Ovary (tissue), 9 donors: ENCODE results near the gene TIMM22. TPM values are rescaled to one million over a fixed set of nuclear protein-coding genes. Genes with fewer than 3 reads are reported as not detected.

ENCODE experiments used
- DNase-seq, 5 donors: peaks; one replicate each; pipeline ENCODE4 v3.0.0-alpha.2; 2019 to 2020
- H3K27ac ChIP-seq, 2 donors: fragments of 200-600 bp; one replicate each; pipeline versions ENCODE4 v1.5.1 to v1.8.0; 2019 to 2022
- H3K27me3 ChIP-seq: fragments of 200-600 bp; one replicate; pipeline ENCODE4 v1.8.0; 2022
- H3K36me3 ChIP-seq: fragments of 200-600 bp; sonication (generic); one replicate; pipeline ENCODE4 v1.5.1; 2019
- H3K4me1 ChIP-seq: one replicate; pipeline ENCODE4 v1.8.1; 2013; ENCODE audit warnings: mild to moderate bottlenecking, moderate library complexity; ENCODE audit not compliant: insufficient read depth
- H3K4me3 ChIP-seq: fragments of 200-600 bp; sonication (generic); one replicate; pipeline ENCODE4 v1.5.1; 2017
- H3K9me3 ChIP-seq, 2 donors: fragments of 200-600 bp in 1 of 2; sonication (generic) in 1 of 2; one replicate each; pipeline versions ENCODE4 v1.5.1 to v1.8.1; 2013 to 2019; ENCODE audit warnings: mild to moderate bottlenecking in 1 of 2, moderate library complexity in 1 of 2
- CTCF ChIP-seq, 3 donors: fragments of 450-650 bp in 2 of 3; fragments of 200-600 bp in 1 of 3; IDR thresholded peaks; one replicate each; pipeline versions ENCODE4 v1.5.1 to v1.8.0; 2016 to 2022; ENCODE audit warnings: antibody characterized with exemption in 3 of 3, mild to moderate bottlenecking in 1 of 3
- EP300 ChIP-seq: sonication (generic); formaldehyde crosslinking; IDR thresholded peaks from one replicate; pipeline ENCODE4 v1.6.1; 2017; ENCODE audit warnings: antibody characterized with exemption
- POLR2A ChIP-seq: fragments of 450-650 bp; IDR thresholded peaks from one replicate; pipeline ENCODE4 v1.6.1; 2017; ENCODE audit warnings: antibody characterized with exemption, mild to moderate bottlenecking, moderate library complexity
- WGBS, 3 donors: extraction: QIAGEN DNeasy Blood & Tissue Kit in 1 of 3; methylation state at CpG; one replicate each; pipeline versions ENCODE4 v1.1.5 to v1.1.7; 2013 to 2017; 5-methylcytosine and 5-hydroxymethylcytosine counted together
- intact Hi-C, 4 donors: fragments of 100-400 bp; cut with DNase I; formaldehyde crosslinking; loops; one replicate each; pipeline versions ENCODE4 v1.11.0 to v1.15.1; 2022 to 2023
- polyA plus RNA-seq, 2 donors: library from polyadenylated mRNA; stranded (reverse); fragments of 200-250 nt in 1 of 2; fragments of 350-450 nt in 1 of 2; fragmentation: Illumina TruSeq in 1 of 2; extraction: RNeasy Lipid Tissue Mini Kit (QIAGEN cat#74804) in 1 of 2; gene quantifications; one replicate each; pipeline ENCODE4 v1.2.3, GENCODE V29; 2013 to 2014
- total RNA-seq, 7 donors: library from RNA; depleted of rRNA in 2 of 7; stranded (reverse); fragments of >200 nt in 2 of 7; fragmentation: NEBNext Ultra II Directional in 3 of 7; extraction: Animal tissue kit (Norgen Biotek cat#: 25700) in 3 of 7; gene quantifications; one replicate each; pipeline versions ENCODE4 v1.1.0 to v1.2.4, GENCODE V29; 2016 to 2023
- donor health status: DM: no; HTN: no; CAD: no; lungs with moderate emphysema.
- donor health status: DM: no; HTN: no; CAD: no.
- donor health status: Bipolar disorder and iron deficiency.
- donor health status: DM: yes; HTN: yes; CAD: no.
- donor health status: DM: no; HTN: no; CAD: no.
- donor health status: DM: yes; HTN: yes; CAD: no.

Gene TIMM22
- total and polyA plus RNA-seq, 9 donors, result 7.9 to 15.1 (median 11.3) TPM

- no peak for DNase-seq
- 87 to 90% (median 87%) methylated on average over 29 to 30 of the region's 30 CpGs for WGBS, 3 donors
- Histone ChIP-seq H3K27ac (no peak overlapping the region), H3K4me3 (no peak overlapping the region), H3K27me3 (no peaks in the 10 kb centered on the region), H3K9me3 (no peaks in the 10 kb centered on the region), H3K4me1 (peaks cover 2% of the 10 kb centered on the region), H3K36me3 (no peaks in the 10 kb centered on the region)
- intact Hi-C loops, result no loop called here
- TF ChIP-seq POLR2A (no peak), CTCF (IDR thresholded peaks at IDR 0.05) (no peak), EP300 (no peak)
Observed at GRCh38 chr17:1025733-1026598, 29.0 kb downstream of the TIMM22 start.

- no peaks in the 10 kb centered on the region for H3K27me3 ChIP-seq
- WGBS, 3 donors, result 91 to 94% (median 92%) methylated on average over 9 to 10 of the region's 10 CpGs
- no peak for DNase-seq
- intact Hi-C loops, result no loop called here
- H3K36me3 ChIP-seq, result no peaks in the 10 kb centered on the region
- H3K27ac ChIP-seq, result no peak overlapping the region
- TF ChIP-seq EP300, result no peak
- TF ChIP-seq CTCF (IDR thresholded peaks at IDR 0.05), result no peak
- no peak for TF ChIP-seq POLR2A
- peaks cover 3% of the 10 kb centered on the region for H3K4me1 ChIP-seq
- no peak overlapping the region for H3K4me3 ChIP-seq
- no peaks in the 10 kb centered on the region for H3K9me3 ChIP-seq
Observed at GRCh38 chr17:1026599-1026975, 29.7 kb downstream of the TIMM22 start.

GRCh38 chr17:1027044-1027443 lies 30.1 kb downstream of the TIMM22 start:
- H3K36me3 ChIP-seq, result no peaks in the 10 kb centered on the region
- H3K4me3 ChIP-seq, result no peak overlapping the region
- DNase-seq, result no peak
- no peak overlapping the region for H3K27ac ChIP-seq
- H3K4me1 ChIP-seq, result peaks cover 3% of the 10 kb centered on the region
- WGBS, 3 donors, result 78 to 89% (median 85%) methylated on average over 8 to 9 of the region's 9 CpGs
- H3K9me3 ChIP-seq, result no peaks in the 10 kb centered on the region
- TF ChIP-seq POLR2A (no peak), CTCF (IDR thresholded peaks at IDR 0.05) (no peak), EP300 (no peak)
- no peaks in the 10 kb centered on the region for H3K27me3 ChIP-seq
- intact Hi-C loops, result no loop called here

GRCh38 chr17:1029196-1029921 lies 32.4 kb downstream of the TIMM22 start:
- TF ChIP-seq EP300 (no peak), CTCF (IDR thresholded peaks at IDR 0.05) (no peak), POLR2A (no peak)
- Histone ChIP-seq H3K4me1 (peaks cover 3% of the 10 kb centered on the region), H3K4me3 (no peak overlapping the region), H3K27me3 (no peaks in the 10 kb centered on the region), H3K9me3 (no peaks in the 10 kb centered on the region), H3K27ac (peak overlapping the region in 1 of 2 donors; percentile 13), H3K36me3 (no peaks in the 10 kb centered on the region)
- DNase-seq, result peak in 3 of 5 donors; percentile 50 to 65 (median 56)
- WGBS, 3 donors, result 70 to 76% (median 73%) methylated on average over 30 of the region's 30 CpGs
- intact Hi-C loops, result no loop called here
